Lower lobe of right lung (tissue), 2 donors: Measurements from ENCODE around the gene ITSN1. TPM values are rescaled to one million over a fixed set of nuclear protein-coding genes. Genes with fewer than 3 reads are reported as not detected.
A peak's percentile ranks its signal among the peaks of the same experiment; 100 is the strongest.

Source experiments
- ATAC-seq, 2 donors: fragments of 200-7000 bp; cut with Tn5 transposase; one replicate each; pipeline ENCODE4 v1.9.1; 2020 to 2022; ENCODE audit warnings: mild to moderate bottlenecking in 2 of 2, moderate library complexity in 2 of 2
- DNase-seq: peaks from one replicate; pipeline ENCODE4 v3.0.0-alpha.2; 2020
- H3K27ac ChIP-seq: fragments of 200-600 bp; one replicate; pipeline ENCODE4 v1.8.0; 2022
- H3K27me3 ChIP-seq: fragments of 200-600 bp; one replicate; pipeline ENCODE4 v1.8.0; 2022; ENCODE audit warnings: low read depth
- H3K36me3 ChIP-seq: fragments of 200-600 bp; one replicate; pipeline ENCODE4 v1.8.0; 2022; ENCODE audit warnings: mild to moderate bottlenecking
- H3K4me1 ChIP-seq: fragments of 200-600 bp; one replicate; pipeline ENCODE4 v1.8.0; 2022
- H3K4me3 ChIP-seq: fragments of 200-600 bp; one replicate; pipeline ENCODE4 v1.8.0; 2022; ENCODE audit warnings: mild to moderate bottlenecking
- H3K9me3 ChIP-seq: fragments of 200-600 bp; one replicate; pipeline ENCODE4 v1.8.0; 2022
- CTCF ChIP-seq: fragments of 200-600 bp; IDR thresholded peaks from one replicate; pipeline ENCODE4 v1.8.0; 2022; ENCODE audit warnings: antibody characterized with exemption, mild to moderate bottlenecking
- intact Hi-C: fragments of 100-400 bp; cut with DNase I; formaldehyde crosslinking; loops from one replicate; pipeline ENCODE4 v1.11.0; 2022
- total RNA-seq: library from RNA; stranded (reverse); fragmentation: NEBNext Ultra II Directional; extraction: Animal tissue kit (Norgen Biotek cat#: 25700); gene quantifications from one replicate; pipeline ENCODE4 v1.2.1, GENCODE V29; 2021
- donor health status: DM: no; HTN: yes; CAD: no; lungs with severe emphysema.

The ITSN1 gene
- total RNA-seq, 1 donor from 2014 or later = 31.4 TPM

DNA sequence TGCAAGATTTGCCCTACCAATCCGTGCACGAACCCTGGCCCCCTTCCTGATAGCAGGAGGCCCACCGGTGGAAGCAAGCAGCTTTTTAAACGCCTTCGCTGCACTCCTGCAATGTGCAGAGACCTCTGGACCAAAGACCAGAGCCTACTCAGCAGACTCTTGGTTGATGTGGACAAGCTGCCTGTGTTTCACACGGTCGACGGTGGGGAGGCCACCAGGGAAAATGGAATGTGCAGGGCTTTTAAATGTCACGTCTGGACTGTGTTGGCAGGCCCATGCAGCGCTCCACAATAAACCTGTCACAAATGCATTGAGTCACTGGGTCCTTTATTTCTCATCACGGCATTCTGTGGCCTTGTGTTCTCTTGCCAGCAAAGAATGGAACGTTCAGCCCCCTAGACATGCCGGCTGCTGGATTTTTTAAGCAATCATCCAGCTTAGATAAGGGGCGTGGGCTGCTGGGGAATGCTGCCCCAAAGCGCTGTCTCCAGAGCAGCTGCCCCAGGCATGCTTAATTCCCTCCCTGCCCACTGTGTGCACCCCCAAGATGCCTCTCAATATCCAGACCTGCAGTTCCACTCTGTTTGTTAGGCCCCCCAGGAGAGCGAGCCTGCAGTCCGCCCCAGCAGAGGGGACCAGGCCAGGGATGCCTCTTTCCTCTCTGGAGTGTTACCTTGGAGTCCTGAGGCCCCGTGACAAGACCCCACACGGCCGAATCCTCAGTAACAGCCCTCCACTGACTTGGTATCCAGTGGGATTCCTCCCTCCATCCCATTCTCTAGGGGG is 202.0 kb downstream of the ITSN1 start:
- peak; percentile 6 to 47 for ATAC-seq
- DNase-seq = no peak
- TF ChIP-seq CTCF = no peak
- Histone ChIP-seq H3K4me1 (peaks cover 22% of the 10 kb centered on the region), H3K36me3 (no peaks in the 10 kb centered on the region), H3K9me3 (no peaks in the 10 kb centered on the region), H3K27me3 (no peaks in the 10 kb centered on the region), H3K4me3 (no peak overlapping the region), H3K27ac (no peak overlapping the region)
- intact Hi-C loops = no loop called here

- intact Hi-C loops = no loop called here
These were observed 202.5 kb downstream of the ITSN1 start for GRCh38 chr21:33844890-33845205.

GRCh38 chr21:33846141-33846540 is 203.8 kb downstream of the ITSN1 start:
- no peak overlapping the region for H3K4me3 ChIP-seq
- no peak overlapping the region for H3K27ac ChIP-seq
- no peaks in the 10 kb centered on the region for H3K27me3 ChIP-seq
- peaks cover 22% of the 10 kb centered on the region for H3K4me1 ChIP-seq
- no peak for DNase-seq
- no peak for TF ChIP-seq CTCF
- intact Hi-C loops = no loop called here
- ATAC-seq = no peak
- H3K36me3 ChIP-seq = no peaks in the 10 kb centered on the region
- no peaks in the 10 kb centered on the region for H3K9me3 ChIP-seq

More at GRCh38 chr21:33844890-33845205, 202.5 kb downstream of the ITSN1 start:
- TF ChIP-seq CTCF = no peak
- Histone ChIP-seq H3K27me3 (no peaks in the 10 kb centered on the region), H3K4me3 (no peak overlapping the region), H3K27ac (no peak overlapping the region), H3K4me1 (peaks cover 22% of the 10 kb centered on the region), H3K36me3 (no peaks in the 10 kb centered on the region), H3K9me3 (no peaks in the 10 kb centered on the region)
- DNase-seq (no peak), ATAC-seq (no peak)

GRCh38 chr21:33847588-33848248 is 205.4 kb downstream of the ITSN1 start:
- TF ChIP-seq CTCF = no peak
- ATAC-seq (no peak), DNase-seq (no peak)
- peaks cover 13% of the 10 kb centered on the region for H3K4me1 ChIP-seq
- no peaks in the 10 kb centered on the region for H3K36me3 ChIP-seq
- no peak overlapping the region for H3K27ac ChIP-seq
- H3K27me3 ChIP-seq = no peaks in the 10 kb centered on the region
- no peak overlapping the region for H3K4me3 ChIP-seq
- H3K9me3 ChIP-seq = no peaks in the 10 kb centered on the region
- intact Hi-C loops = no loop called here

GRCh38 chr21:33848249-33848953 is 206.1 kb downstream of the ITSN1 start:
- H3K4me3 ChIP-seq = no peak overlapping the region
- H3K9me3 ChIP-seq = no peaks in the 10 kb centered on the region
- TF ChIP-seq CTCF = no peak
- no peak for ATAC-seq
- H3K36me3 ChIP-seq = no peaks in the 10 kb centered on the region
- H3K4me1 ChIP-seq = peaks cover 6% of the 10 kb centered on the region
- intact Hi-C loops = no loop called here
- no peak for DNase-seq
- no peaks in the 10 kb centered on the region for H3K27me3 ChIP-seq
- H3K27ac ChIP-seq = no peak overlapping the region
